Keratinocyte (primary cell): Measurements from ENCODE around the gene PIWIL4. TPM values are rescaled to one million over a fixed set of nuclear protein-coding genes. Genes with fewer than 3 reads are reported as not detected.

Source experiments
- DNase-seq: peaks from one replicate; pipeline ENCODE4 v3.0.0-alpha.2; 2011; ENCODE audit warnings: low read depth, missing footprints, low spot score
- FAIRE-seq: peaks from 2 replicates; lab custom pipeline; 2011; peaks lifted over from hg19 to GRCh38; lab: Jason Lieb, UNC
- H2AFZ ChIP-seq: 2 replicates; pipeline ENCODE4 v1.6.0; 2012; ENCODE audit warnings: low read length, control low read depth, inconsistent platforms; ENCODE audit not compliant: control insufficient read depth
- H3K27ac ChIP-seq: 2 replicates; pipeline ENCODE4 v1.5.1; 2011; ENCODE audit warnings: low read length; ENCODE audit not compliant: control insufficient read depth, insufficient read depth
- H3K27me3 ChIP-seq: 3 replicates; pipeline ENCODE4 v1.6.0; 2011; ENCODE audit warnings: low read length; ENCODE audit not compliant: control insufficient read depth, insufficient read depth; ENCODE audit errors: extremely low read depth
- H3K36me3 ChIP-seq, 2 experiments: 2 replicates in 1 of 2; 3 replicates in 1 of 2; pipeline ENCODE4 v1.5.1; 2011; ENCODE audit warnings: low read length in 2 of 2, mild to moderate bottlenecking in 1 of 2; ENCODE audit not compliant: control insufficient read depth in 2 of 2, insufficient read depth in 2 of 2; ENCODE audit errors: extremely low read depth in 1 of 2
- H3K4me1 ChIP-seq: 3 replicates; pipeline ENCODE4 v1.5.1; 2011; ENCODE audit warnings: low read length; ENCODE audit not compliant: control insufficient read depth, insufficient read depth; ENCODE audit errors: extremely low read depth
- H3K4me2 ChIP-seq: 3 replicates; pipeline ENCODE4 v1.6.0; 2011; ENCODE audit warnings: low read depth, low read length; ENCODE audit not compliant: control insufficient read depth, insufficient read depth; ENCODE audit errors: extremely low read depth
- H3K4me3 ChIP-seq, 3 experiments: fragments of 200-600 bp in 1 of 3; sonication (generic) in 1 of 3; 2 replicates in 2 of 3; 3 replicates in 1 of 3; pipeline ENCODE4 v1.5.1; 2011 to 2016; ENCODE audit warnings: low read length in 3 of 3, mild to moderate bottlenecking in 3 of 3, control low read depth in 2 of 3, inconsistent platforms in 1 of 3, low read depth in 1 of 3, mixed read lengths in 1 of 3, mixed run types in 1 of 3, moderate library complexity in 1 of 3; ENCODE audit not compliant: control insufficient read depth in 2 of 3, insufficient read depth in 2 of 3; ENCODE audit errors: extremely low read depth in 1 of 3
- H3K79me2 ChIP-seq: 2 replicates; pipeline ENCODE4 v1.6.0; 2012; ENCODE audit warnings: low read length; ENCODE audit not compliant: control insufficient read depth, insufficient read depth
- H3K9ac ChIP-seq: 3 replicates; pipeline ENCODE4 v1.6.0; 2011; ENCODE audit warnings: low read length; ENCODE audit not compliant: control insufficient read depth, insufficient read depth; ENCODE audit errors: extremely low read depth
- H3K9me1 ChIP-seq: 3 replicates; pipeline ENCODE4 v1.6.0; 2011; ENCODE audit warnings: low read length; ENCODE audit not compliant: control insufficient read depth, insufficient read depth; ENCODE audit errors: extremely low read depth
- H3K9me3 ChIP-seq: 2 replicates; pipeline ENCODE4 v1.5.1; 2012; ENCODE audit warnings: low read depth, low read length; ENCODE audit not compliant: control insufficient read depth
- H4K20me1 ChIP-seq: 3 replicates; pipeline ENCODE4 v1.6.0; 2011; ENCODE audit warnings: low read length; ENCODE audit not compliant: control insufficient read depth, insufficient read depth; ENCODE audit errors: extremely low read depth
- EZH2 ChIP-seq: IDR thresholded peaks from one replicate; pipeline ENCODE4 v1.6.1; 2012; ENCODE audit warnings: inconsistent platforms, mild to moderate bottlenecking, low read length, moderate library complexity
- dilution Hi-C: fragments of 300-500 bp; cut with MboI; formaldehyde crosslinking; loops from one replicate; pipeline ENCODE4 v1.7.0; 2020; ENCODE audit warnings: low sequenced_read_pairs; ENCODE audit not compliant: extremely low pct_ligation_motif_present
- polyA minus RNA-seq, 3 experiments: library from RNA; depleted of rRNA, polyadenylated mRNA; stranded (reverse); fragments of >200 nt; gene quantifications; 1 replicate in 1 of 3; 2 replicates in 1 of 3; 3 replicates in 1 of 3; pipeline ENCODE4 v1.2.3, GENCODE V29; 2011
- polyA plus RNA-seq, 5 experiments: library from polyadenylated mRNA; depleted of rRNA in 3 of 5; stranded (reverse) in 3 of 5; stranded (forward) in 1 of 5; unstranded in 1 of 5; fragments of >200 nt; gene quantifications; 1 replicate in 1 of 5; 2 replicates in 3 of 5; 3 replicates in 1 of 5; pipeline versions ENCODE4 v1.2.1 to v1.2.3, GENCODE V29; 2011 to 2012; ENCODE audit warnings: missing spikeins in 2 of 5, low read depth in 1 of 5, low replicate concordance in 1 of 5
- TF ChIP-seq, protein P1 (sequence below), 3 experiments: IDR thresholded peaks in 1 of 3; conservative IDR thresholded peaks in 1 of 3; optimal IDR thresholded peaks in 1 of 3; 2 replicates in 2 of 3; 3 replicates in 1 of 3; pipeline versions ENCODE3 to v1.5.1; 2011; ENCODE audit warnings: low read length in 3 of 3, mild to moderate bottlenecking in 3 of 3, moderate library complexity in 2 of 3, control low read depth in 1 of 3, inconsistent platforms in 1 of 3; ENCODE audit not compliant: insufficient read depth in 2 of 3; ENCODE audit errors: extremely low read depth in 1 of 3

PIWIL4 gene
- polyA plus RNA-seq (0.14 to 0.37 TPM (median 0.16 TPM) in 3 replicates), polyA minus RNA-seq (0.61 TPM in 1 of 3 replicates, not detected in the others)
- not detected for polyA plus RNA-seq (2011; ENCODE audit: low read depth)
- polyA plus RNA-seq (2011; cell fraction: cytosol; rRNA removed), result 0.15 and 0.16 TPM in 2 replicates
- polyA plus RNA-seq (2011; cell fraction: nucleus; rRNA removed), result 0.29 and 0.67 TPM in 2 replicates
- polyA plus RNA-seq (2012; ENCODE audit: low replicate concordance), result 0.07 and 0.15 TPM in 2 replicates
- polyA minus RNA-seq (2011; cell fraction: cytosol; rRNA and poly(A)+ RNA removed), result 0.58 TPM
- polyA minus RNA-seq (2011; cell fraction: nucleus; rRNA and poly(A)+ RNA removed), result 0.32 and 0.39 TPM in 2 replicates

DNA sequence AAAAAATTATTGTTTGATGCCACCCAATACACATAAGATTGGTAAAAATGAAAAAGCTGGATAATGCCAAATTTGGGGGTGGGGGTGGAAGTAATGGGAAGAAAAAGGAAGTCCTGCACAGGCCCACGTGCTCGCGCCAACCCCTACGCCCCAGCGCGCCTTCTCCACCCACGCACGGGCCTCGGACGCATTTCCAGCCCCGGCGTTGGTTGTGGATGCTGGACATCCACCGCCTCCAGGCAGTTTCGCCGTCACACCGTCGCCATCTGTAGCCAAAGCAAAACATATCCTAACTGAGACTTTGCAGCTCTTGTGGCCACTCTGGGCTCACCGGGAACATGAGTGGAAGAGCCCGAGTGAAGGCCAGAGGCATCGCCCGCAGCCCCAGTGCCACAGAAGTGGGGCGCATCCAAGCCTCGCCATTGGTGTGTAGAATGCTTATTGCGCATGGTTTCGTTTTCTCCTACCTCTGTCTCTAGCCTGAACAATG lies at the start of gene PIWIL4:
Gene PIWIL4, plus strand, starts transcription at position 188 of the 490 bp plus-strand sequence. Its CDS starts 151 bp downstream, at position 339.
- Histone ChIP-seq H3K4me1 (peaks cover 12% of the 10 kb centered on the region), H3K4me2 (no peak within 1 kb of the TSS), H3K9ac (no peak within 1 kb of the TSS), H2AFZ (no peak within 1 kb of the TSS), H4K20me1 (no peaks in the 10 kb centered on the region), H3K4me3 (no peak within 1 kb of the TSS), H3K79me2 (no peaks in the 10 kb centered on the region), H3K9me1 (no peaks in the 10 kb centered on the region), H3K9me3 (no peaks in the 10 kb centered on the region), H3K27ac (no peak within 1 kb of the TSS), H3K36me3 (no peaks in the 10 kb centered on the region), H3K27me3 (no peaks in the 10 kb centered on the region)
- TF ChIP-seq, protein P1, sequence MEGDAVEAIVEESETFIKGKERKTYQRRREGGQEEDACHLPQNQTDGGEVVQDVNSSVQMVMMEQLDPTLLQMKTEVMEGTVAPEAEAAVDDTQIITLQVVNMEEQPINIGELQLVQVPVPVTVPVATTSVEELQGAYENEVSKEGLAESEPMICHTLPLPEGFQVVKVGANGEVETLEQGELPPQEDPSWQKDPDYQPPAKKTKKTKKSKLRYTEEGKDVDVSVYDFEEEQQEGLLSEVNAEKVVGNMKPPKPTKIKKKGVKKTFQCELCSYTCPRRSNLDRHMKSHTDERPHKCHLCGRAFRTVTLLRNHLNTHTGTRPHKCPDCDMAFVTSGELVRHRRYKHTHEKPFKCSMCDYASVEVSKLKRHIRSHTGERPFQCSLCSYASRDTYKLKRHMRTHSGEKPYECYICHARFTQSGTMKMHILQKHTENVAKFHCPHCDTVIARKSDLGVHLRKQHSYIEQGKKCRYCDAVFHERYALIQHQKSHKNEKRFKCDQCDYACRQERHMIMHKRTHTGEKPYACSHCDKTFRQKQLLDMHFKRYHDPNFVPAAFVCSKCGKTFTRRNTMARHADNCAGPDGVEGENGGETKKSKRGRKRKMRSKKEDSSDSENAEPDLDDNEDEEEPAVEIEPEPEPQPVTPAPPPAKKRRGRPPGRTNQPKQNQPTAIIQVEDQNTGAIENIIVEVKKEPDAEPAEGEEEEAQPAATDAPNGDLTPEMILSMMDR (optimal IDR thresholded peaks at IDR 0.05 in 1 of 3, IDR thresholded peaks at IDR 0.05 in 1 of 3, conservative IDR thresholded peaks at IDR 0.05 in 1 of 3; ENCODE audit: extremely low read depth in 1 of 3, insufficient read depth in 2 of 3, low read length in 3 of 3), result no peak
- no peak for TF ChIP-seq EZH2
- dilution Hi-C loops, result no loop called here
- no peak for DNase-seq
- FAIRE-seq, result no peak

DNA sequence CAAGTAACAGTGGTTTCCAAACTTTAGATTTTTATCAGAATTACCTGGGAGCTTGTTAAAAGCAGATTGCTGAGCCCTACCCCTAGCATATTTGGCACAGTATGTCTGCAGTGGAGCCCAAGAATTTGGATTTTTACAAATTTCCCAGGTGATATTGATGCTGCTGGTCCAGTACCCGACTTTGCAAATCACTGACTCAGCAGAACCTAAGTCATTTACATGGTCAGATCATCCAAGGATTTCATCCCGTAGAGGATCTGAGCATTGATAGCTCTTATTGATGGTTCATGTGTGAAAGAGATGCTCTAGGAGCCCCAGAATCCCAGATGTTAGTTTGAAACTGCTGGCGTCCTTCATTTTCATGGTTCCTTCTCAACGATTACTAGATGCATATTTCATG lies 48.9 kb upstream of the PIWIL4 start:
- no peak overlapping the region for H3K27ac ChIP-seq
- H4K20me1 ChIP-seq, result no peaks in the 10 kb centered on the region
- H3K4me3 ChIP-seq, result no peak overlapping the region
- no peak overlapping the region for H2AFZ ChIP-seq
- DNase-seq (no peak), FAIRE-seq (no peak)
- no peaks in the 10 kb centered on the region for H3K9me3 ChIP-seq
- dilution Hi-C loops, result no loop called here
- no peak overlapping the region for H3K9ac ChIP-seq
- TF ChIP-seq, protein P1 (optimal IDR thresholded peaks at IDR 0.05 in 1 of 3, IDR thresholded peaks at IDR 0.05 in 1 of 3, conservative IDR thresholded peaks at IDR 0.05 in 1 of 3; ENCODE audit: extremely low read depth in 1 of 3, insufficient read depth in 2 of 3, low read length in 3 of 3), result no peak
- peaks cover 3% of the 10 kb centered on the region for H3K4me1 ChIP-seq
- no peaks in the 10 kb centered on the region for H3K36me3 ChIP-seq
- no peaks in the 10 kb centered on the region for H3K27me3 ChIP-seq
- H3K4me2 ChIP-seq, result no peak overlapping the region
- no peaks in the 10 kb centered on the region for H3K79me2 ChIP-seq
- no peaks in the 10 kb centered on the region for H3K9me1 ChIP-seq
